HG03064 (cell line): ENCODE results near the gene SCAANT1.

Experiments
- ATAC-seq: cut with Tn5 transposase; IDR thresholded peaks from one replicate; pipeline ENCODE4 v1.9.1; 2021; ENCODE audit warnings: low read depth; ENCODE audit not compliant: unreplicated experiment

Gene SCAANT1

DNA sequence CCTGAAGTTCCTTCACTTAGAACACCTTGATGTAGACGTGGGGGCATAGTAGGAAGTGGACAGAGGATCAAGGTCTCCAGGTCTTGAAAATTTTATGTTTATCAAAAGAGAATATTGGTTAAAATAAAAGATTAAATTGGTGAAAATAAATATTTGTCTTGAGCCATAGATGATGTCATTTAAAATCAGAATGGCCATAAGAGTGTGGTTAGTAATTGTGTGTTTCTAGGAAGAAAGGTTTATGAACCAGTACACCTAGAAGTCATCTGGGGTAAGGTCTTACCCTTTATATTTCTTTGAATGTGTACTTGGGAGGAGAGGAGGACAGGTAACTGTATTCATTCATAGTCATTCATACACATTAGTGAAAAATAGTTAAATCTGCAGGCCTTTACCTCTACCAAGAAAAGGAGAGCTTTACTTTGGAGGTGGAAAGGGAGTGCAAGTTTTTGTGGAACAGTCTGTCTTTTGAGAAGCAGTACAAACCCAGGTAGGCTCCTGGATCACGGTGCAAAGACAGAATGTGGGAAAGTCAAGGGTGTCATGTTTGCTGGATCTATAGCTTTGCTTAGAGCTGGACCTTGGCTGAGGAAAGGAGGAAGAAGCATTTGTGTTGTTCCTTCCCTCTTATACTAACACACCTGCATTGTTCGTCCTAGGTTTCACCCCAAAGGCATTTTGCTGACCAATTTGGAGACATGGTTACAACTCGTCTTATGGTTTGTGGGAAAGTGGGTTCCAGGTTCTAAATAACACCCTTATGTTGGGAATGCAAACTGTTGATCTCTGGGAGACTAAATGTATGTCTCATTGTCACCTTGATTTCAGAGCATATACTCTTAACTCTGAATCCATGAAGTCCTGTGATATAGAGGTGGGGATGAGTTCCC, 6.2 kb downstream of the SCAANT1 start:
- ATAC-seq: no peak

- ATAC-seq: no peak
Observed at GRCh38 chr3:63900459-63900858, 11.7 kb downstream of the SCAANT1 start.

DNA sequence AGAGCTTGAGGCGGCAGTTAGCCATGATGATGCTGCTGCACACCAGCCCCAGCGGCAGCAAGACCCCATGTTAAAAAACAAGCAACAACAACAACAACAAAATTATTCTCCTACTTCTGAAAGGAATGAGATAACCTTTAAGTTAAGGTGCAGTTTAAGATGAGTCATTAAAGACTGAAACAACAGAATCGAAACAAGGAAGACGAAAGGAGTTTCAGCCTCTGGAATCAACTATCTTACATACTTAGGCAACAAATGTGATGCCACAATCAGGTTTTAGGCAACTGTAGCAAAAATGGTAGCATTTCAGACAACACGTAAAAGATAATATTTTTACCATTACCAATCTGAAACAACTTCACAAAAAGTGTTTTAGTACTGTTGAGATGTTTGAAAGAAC, 12.2 kb downstream of the SCAANT1 start:
- no peak for ATAC-seq

GRCh38 chr3:63896332-63897030, 15.7 kb downstream of the SCAANT1 start:
- peak; percentile 52 for ATAC-seq

DNA sequence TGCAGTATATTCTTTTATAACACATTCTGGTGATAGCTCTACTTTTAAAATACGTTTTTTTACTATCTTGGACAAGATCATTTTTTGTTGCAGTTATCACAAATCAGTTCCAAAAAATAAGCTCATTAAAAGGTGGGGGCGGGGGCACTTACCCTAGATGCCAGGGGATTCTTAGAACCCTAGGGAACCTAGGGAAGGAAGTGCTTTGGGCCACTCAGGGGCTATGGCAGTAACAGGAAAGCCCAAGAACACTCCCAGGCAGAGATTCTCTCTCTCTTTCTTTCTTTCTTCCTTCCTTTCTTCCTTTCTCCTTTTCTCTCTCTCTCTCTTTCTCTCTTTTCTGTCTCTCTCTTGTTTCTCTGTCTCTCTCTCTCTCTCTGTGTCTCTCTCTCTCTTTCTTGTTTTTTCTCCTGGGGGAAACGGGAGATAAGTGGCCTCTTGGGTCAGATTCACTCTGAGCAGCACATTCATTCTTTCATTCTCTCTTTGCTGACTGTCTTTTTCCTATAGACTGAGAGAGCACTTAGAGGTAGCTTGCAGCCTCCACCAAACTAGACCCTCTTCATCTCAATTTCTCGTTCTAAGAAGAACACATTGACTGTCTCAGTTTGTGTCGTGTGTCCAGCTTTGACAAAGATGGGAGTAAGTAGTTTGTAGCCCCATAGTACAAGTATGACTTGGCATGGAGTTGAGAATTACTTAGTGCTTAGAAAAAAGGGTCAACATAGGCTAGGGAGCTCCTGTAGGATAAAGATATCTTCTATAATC, 16.6 kb downstream of the SCAANT1 start:
- ATAC-seq: no peak

DNA sequence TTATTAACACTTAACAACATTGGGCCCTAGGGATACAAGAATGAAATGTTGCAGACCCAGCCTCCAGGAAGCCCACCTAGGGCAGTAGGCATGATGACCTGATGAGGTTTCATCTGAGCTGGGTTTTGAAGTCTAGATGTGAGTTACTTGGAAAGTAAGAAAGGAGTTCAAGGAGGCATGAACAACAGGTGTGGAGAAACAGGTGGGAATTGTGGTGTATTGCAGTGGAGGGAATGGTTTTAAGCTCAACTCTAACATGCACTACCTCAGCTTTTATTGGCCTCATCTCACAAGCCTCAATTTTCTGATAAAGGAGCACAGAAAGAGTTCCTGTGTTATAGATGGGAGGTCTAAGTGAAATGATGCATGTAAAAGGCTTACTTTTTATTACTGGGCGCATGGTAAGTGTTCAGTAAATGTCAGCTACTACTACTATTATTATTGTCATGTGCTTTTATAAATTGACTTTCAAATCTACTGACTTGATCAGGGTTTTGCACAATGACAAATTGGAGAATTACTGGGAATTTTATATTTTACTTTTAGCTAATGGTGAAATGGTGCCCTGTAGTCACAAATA, 19.3 kb downstream of the SCAANT1 start:
- no peak for ATAC-seq

- ATAC-seq: no peak
Observed at GRCh38 chr3:63891518-63891917, 20.7 kb downstream of the SCAANT1 start.

DNA sequence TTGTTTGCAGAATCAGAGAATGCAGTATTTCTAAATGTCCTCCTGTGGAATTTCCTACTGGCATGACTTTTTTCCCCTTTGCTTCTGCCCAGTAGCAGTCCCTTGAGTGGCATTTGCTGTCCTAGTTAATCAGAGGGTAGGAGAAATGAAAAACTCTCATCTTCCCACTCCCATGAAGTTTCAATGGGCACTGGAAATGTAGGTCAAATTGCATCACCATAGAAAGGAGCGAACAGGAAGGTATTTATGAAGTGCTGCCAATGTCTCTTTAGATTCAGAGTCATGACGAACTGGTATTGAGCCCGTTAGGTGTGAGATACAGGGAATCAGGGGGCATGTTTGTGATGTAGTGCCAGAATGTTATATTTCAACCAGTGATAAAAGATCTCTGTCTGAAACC, 25.3 kb downstream of the SCAANT1 start:
- no peak for ATAC-seq

DNA sequence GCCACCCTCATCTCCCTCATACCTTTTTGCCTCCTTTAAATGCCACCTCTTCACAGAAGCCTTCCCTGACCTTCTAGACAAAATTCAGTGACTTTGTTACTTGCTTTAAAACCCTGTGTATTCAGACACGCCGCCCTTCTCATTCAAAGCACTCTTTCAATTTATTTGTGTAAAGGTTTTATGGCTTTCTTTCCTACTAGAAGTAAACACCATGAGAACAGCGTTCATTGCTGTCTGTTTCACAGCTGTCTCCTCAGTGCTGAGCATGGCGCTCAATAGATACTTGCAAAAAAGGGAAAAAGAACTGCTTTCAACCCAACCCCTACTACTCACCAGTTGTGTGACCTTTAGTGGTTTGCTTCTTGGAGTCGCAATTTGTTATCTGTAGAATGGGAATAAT, 31.5 kb downstream of the SCAANT1 start:
- ATAC-seq: no peak

- ATAC-seq: no peak
Observed at GRCh38 chr3:63878394-63879060, 33.7 kb downstream of the SCAANT1 start.

DNA sequence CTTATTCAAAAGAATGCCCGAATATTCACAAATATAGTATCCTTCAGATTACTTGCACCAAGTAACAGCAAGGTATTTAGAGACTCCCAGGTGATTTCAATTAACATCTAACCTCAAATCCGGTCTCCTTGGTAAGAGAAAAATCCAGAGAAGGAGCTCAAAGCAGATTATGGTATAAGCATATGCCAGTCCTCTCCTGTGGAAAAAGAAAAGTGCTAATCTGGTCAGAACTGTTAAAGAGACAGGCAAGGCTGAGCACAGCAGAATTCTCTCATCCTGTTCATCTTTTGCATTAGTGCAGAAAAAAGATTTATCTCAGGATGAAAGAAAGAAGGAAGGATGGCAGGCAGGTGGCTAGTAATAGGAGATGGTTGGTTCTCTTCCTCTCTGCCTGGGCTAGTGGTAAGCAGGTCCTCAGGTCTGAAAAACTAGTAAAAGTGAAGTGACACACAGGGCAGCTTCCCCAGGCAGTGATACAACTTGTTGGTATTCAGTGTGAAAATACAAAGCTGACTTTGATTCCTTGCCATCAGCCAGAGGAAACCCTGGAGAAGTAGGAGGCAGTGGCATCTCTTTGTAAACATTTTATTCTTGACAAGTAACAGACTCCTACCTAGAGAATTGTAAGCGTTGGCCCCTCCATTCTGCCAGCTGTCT, 34.3 kb downstream of the SCAANT1 start:
- ATAC-seq: no peak

- ATAC-seq: no peak
Observed at GRCh38 chr3:63876260-63876659, 35.9 kb downstream of the SCAANT1 start.

GRCh38 chr3:63875510-63875909, 36.7 kb downstream of the SCAANT1 start:
- no peak for ATAC-seq

DNA sequence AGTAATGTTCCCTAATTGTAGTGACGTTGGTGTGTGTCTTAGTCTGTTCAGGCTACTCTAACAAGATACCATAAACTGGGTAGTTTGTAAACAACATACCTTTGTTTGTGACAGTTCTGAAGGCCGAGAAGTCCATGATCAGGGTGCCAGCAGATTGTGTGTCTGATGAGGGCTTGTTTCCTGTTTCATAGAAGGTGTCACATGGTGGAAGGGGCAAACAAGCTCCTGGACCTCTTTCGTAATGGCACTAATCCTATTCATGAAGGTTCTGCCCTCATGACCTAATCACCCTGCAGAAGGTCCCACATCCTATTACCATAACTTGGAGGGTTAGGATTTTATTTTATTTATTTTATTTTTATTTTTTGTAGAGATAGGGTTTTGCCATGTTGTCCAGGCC, 37.4 kb downstream of the SCAANT1 start:
- no peak for ATAC-seq

GRCh38 chr3:63872135-63872924, 39.9 kb downstream of the SCAANT1 start:
- ATAC-seq: no peak

DNA sequence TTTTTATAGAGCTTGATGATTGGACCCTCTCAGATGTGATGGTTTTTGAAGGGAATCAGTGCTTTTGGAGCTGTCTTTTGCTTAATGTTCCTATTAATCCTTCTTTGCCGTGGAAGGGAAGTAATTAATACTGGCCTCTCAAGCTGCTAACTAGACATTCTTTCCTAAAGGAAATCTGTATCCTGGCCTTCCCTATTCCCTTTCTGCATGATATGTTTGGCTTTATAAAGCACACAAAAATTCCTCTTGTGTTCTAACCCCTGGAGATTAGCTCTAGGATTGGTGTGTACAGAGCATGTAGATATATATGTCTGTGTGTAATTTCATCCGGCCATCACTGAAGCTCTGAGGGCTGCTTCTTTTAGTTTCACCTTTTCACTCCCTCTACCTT, 41.6 kb downstream of the SCAANT1 start:
- no peak for ATAC-seq

- ATAC-seq: no peak
Observed at GRCh38 chr3:63869940-63870614, 42.1 kb downstream of the SCAANT1 start.

DNA sequence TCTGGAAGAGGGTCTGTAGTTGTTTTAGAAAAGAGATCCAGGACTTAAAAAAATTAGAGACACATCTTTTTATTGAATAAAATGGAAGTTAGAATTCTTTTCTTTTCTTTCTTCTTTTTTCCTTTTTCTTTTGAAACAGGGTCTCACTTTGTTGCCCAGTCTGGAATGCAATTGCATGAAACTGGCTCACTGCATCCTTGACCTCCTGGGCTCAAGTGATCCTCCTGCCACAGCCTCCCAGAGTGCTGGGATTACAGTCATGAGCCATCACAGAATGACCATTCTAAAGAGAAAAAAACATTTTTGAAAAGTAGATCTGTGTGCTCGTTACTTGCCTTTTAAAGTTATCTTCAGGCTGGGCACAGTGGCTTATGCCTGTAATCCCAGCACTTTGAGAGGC, 45.0 kb downstream of the SCAANT1 start:
- ATAC-seq: no peak

- ATAC-seq: no peak
Observed at GRCh38 chr3:63864965-63865327, 47.2 kb downstream of the SCAANT1 start.
